GM21717 (cell line): Measurements from ENCODE around the gene NUDT1.

Source experiments
- ATAC-seq: cut with Tn5 transposase; IDR thresholded peaks from one replicate; pipeline ENCODE4 v1.9.1; 2021; ENCODE audit warnings: mild to moderate bottlenecking, moderate library complexity; ENCODE audit not compliant: unreplicated experiment

NUDT1 gene

GRCh38 chr7:2295936-2296620, 54.1 kb downstream of the NUDT1 start:
- ATAC-seq: no peak

GRCh38 chr7:2296832-2297231, 54.8 kb downstream of the NUDT1 start:
- no peak for ATAC-seq

GRCh38 chr7:2299131-2299829, 57.3 kb downstream of the NUDT1 start:
- ATAC-seq: peak; percentile 47

- no peak for ATAC-seq
Observed at GRCh38 chr7:2299870-2300512, 58.0 kb downstream of the NUDT1 start.
